PC-9 (cell line): ENCODE results near the gene RAB25. TPM values are rescaled to one million over a fixed set of nuclear protein-coding genes. Genes with fewer than 3 reads are reported as not detected.
A peak's percentile ranks its signal among the peaks of the same experiment; 100 is the strongest.

Experiments used
- BruUV-seq: library from RNA; stranded (reverse); fragments of 400-500 nt; replicated peaks from 2 replicates; lab custom pipeline; 2021; lab: Mats Ljungman, UMichigan
- CTCF ChIA-PET: fragments of 300-600 bp; sonication (Branson Sonifier 250); formaldehyde crosslinking; loops from one replicate; lab custom pipeline; 2022; ENCODE audit warnings: antibody characterized with exemption; lab: Charles Lee
- POLR2A ChIA-PET: fragments of 300-600 bp; sonication (Branson Sonifier 250); formaldehyde crosslinking; loops from one replicate; lab custom pipeline; 2022; ENCODE audit warnings: antibody characterized with exemption; ENCODE audit not compliant: unreplicated experiment; lab: Charles Lee
- DNase-seq, 2 experiments: peaks; one replicate each; pipeline versions ENCODE4 v3.0.0 to v3.0.0-alpha.2; 2015 to 2022; ENCODE audit warnings: mixed read lengths in 1 of 2
- H2AFZ ChIP-seq: fragments of 200-600 bp; sonication (generic); 2 replicates; pipeline ENCODE4 v1.8.1; 2017; ENCODE audit warnings: antibody characterized with exemption
- H3F3A ChIP-seq: fragments of 200-600 bp; sonication (generic); 2 replicates; pipeline ENCODE4 v1.8.1; 2017; ENCODE audit warnings: antibody characterized with exemption, mild to moderate bottlenecking, low read depth; ENCODE audit not compliant: insufficient read depth
- H3K27ac ChIP-seq: fragments of 200-600 bp; sonication (generic); 2 replicates; pipeline ENCODE4 v1.6.1; 2016; ENCODE audit warnings: mixed run types
- H3K27me3 ChIP-seq: fragments of 200-600 bp; sonication (generic); 2 replicates; pipeline ENCODE4 v1.6.1; 2016; ENCODE audit warnings: low read depth, mixed run types; ENCODE audit not compliant: insufficient read depth
- H3K36me3 ChIP-seq: fragments of 200-600 bp; sonication (generic); 2 replicates; pipeline ENCODE4 v1.6.1; 2016; ENCODE audit warnings: low read depth, mixed run types
- H3K4me1 ChIP-seq: fragments of 200-600 bp; sonication (generic); replicated peaks from 2 replicates; pipeline ENCODE4 v1.6.1; 2016; ENCODE audit warnings: mixed run types; ENCODE audit not compliant: insufficient read depth
- H3K4me2 ChIP-seq: fragments of 200-600 bp; sonication (generic); 2 replicates; pipeline ENCODE4 v1.6.1; 2017; ENCODE audit warnings: mixed run types
- H3K4me3 ChIP-seq: fragments of 200-600 bp; sonication (generic); 2 replicates; pipeline ENCODE4 v1.6.1; 2016; ENCODE audit warnings: mixed run types
- H3K79me2 ChIP-seq: fragments of 200-600 bp; sonication (generic); 2 replicates; pipeline ENCODE4 v1.6.1; 2017; ENCODE audit warnings: low read depth, mixed run types
- H3K9me2 ChIP-seq: fragments of 200-600 bp; sonication (generic); 2 replicates; pipeline ENCODE4 v1.8.1; 2017; ENCODE audit warnings: mild to moderate bottlenecking; ENCODE audit not compliant: insufficient read depth
- H3K9me3 ChIP-seq: fragments of 200-600 bp; sonication (generic); 2 replicates; pipeline ENCODE4 v1.8.1; 2016; ENCODE audit warnings: low read depth; ENCODE audit not compliant: insufficient read depth
- H4K20me1 ChIP-seq: fragments of 200-600 bp; sonication (generic); 2 replicates; pipeline ENCODE4 v1.8.1; 2017; ENCODE audit not compliant: insufficient read depth
- EZH2 ChIP-seq: fragments of 200-600 bp; sonication (generic); IDR thresholded peaks from 2 replicates; pipeline ENCODE4 v1.8.0; 2017; ENCODE audit warnings: antibody characterized with exemption, low read depth
- intact Hi-C: fragments of 100-400 bp; cut with micrococcal nuclease; formaldehyde crosslinking; loops from one replicate; pipeline ENCODE4 v1.10.0; 2022; ENCODE audit not compliant: unreplicated experiment
- total RNA-seq: library from RNA; stranded (reverse); gene quantifications from 2 replicates; pipeline ENCODE4 v1.2.3, GENCODE V29; 2021
- TF ChIP-seq, protein P1 (sequence below): fragments of 200-600 bp; sonication (generic); conservative IDR thresholded peaks from 2 replicates; pipeline ENCODE4 v1.6.1; 2017; ENCODE audit warnings: mixed run types, antibody characterized with exemption, mild to moderate bottlenecking, moderate library complexity

The RAB25 gene
- total RNA-seq, 1 experiment from 2014 or later, result 129 TPM

GRCh38 chr1:156051011-156051725 lies 9.8 kb upstream of the RAB25 start:
- Histone ChIP-seq H3K9me2 (no peaks in the 10 kb centered on the region), H4K20me1 (0 out of 2 replicates have a peak, but pooled peaks cover 6% of the 10 kb centered on the region), H3K27ac (no peak overlapping the region), H3K79me2 (peaks cover 38% of the 10 kb centered on the region), H3K36me3 (0 out of 2 replicates have a peak, but pooled peaks cover 9% of the 10 kb centered on the region), H3K4me2 (no peak overlapping the region), H3K27me3 (no peaks in the 10 kb centered on the region), H3F3A (peaks cover 6% of the 10 kb centered on the region), H3K4me1 (peaks cover 11% of the 10 kb centered on the region; the same call in 1 of the 2 replicates), H3K4me3 (no peak overlapping the region), H3K9me3 (no peaks in the 10 kb centered on the region), H2AFZ (no peak overlapping the region)
- POLR2A ChIA-PET, result no interaction called here
- intact Hi-C loops, result no loop called here
- TF ChIP-seq, protein P1, sequence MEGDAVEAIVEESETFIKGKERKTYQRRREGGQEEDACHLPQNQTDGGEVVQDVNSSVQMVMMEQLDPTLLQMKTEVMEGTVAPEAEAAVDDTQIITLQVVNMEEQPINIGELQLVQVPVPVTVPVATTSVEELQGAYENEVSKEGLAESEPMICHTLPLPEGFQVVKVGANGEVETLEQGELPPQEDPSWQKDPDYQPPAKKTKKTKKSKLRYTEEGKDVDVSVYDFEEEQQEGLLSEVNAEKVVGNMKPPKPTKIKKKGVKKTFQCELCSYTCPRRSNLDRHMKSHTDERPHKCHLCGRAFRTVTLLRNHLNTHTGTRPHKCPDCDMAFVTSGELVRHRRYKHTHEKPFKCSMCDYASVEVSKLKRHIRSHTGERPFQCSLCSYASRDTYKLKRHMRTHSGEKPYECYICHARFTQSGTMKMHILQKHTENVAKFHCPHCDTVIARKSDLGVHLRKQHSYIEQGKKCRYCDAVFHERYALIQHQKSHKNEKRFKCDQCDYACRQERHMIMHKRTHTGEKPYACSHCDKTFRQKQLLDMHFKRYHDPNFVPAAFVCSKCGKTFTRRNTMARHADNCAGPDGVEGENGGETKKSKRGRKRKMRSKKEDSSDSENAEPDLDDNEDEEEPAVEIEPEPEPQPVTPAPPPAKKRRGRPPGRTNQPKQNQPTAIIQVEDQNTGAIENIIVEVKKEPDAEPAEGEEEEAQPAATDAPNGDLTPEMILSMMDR, result no peak
- TF ChIP-seq EZH2, result no peak
- CTCF ChIA-PET, result interaction anchor here (0.6 kb wide), 1 partner anchor 42 kb away, joined by 15 read pairs; no protein-coding TSS in a partner anchor
- no TSS peak for BruUV-seq
- no peak for DNase-seq

GRCh38 chr1:156052862-156053767 lies 7.8 kb upstream of the RAB25 start:
- peak overlapping the region; percentile 84 for H3K4me3 ChIP-seq
- peaks cover 38% of the 10 kb centered on the region for H3K79me2 ChIP-seq
- peak; percentile 48 to 58 for DNase-seq
- H3K27ac ChIP-seq, result no peak overlapping the region
- 0 out of 2 replicates have a peak, but pooled peaks cover 9% of the 10 kb centered on the region for H3K36me3 ChIP-seq
- ChIA-PET POLR2A (no interaction called here), CTCF (interaction anchor here (1.0 kb wide), 1 partner anchor 121 kb away, joined by 16 read pairs; no protein-coding TSS in a partner anchor)
- H4K20me1 ChIP-seq, result 0 out of 2 replicates have a peak, but pooled peaks cover 6% of the 10 kb centered on the region
- no peak for TF ChIP-seq EZH2
- TF ChIP-seq, protein P1, result peak; percentile 30; the same call in 1 of the 2 replicates
- H2AFZ ChIP-seq, result peak overlapping the region; percentile 76
- peaks cover 11% of the 10 kb centered on the region; the same call in 1 of the 2 replicates for H3K4me1 ChIP-seq
- H3K27me3 ChIP-seq, result no peaks in the 10 kb centered on the region
- no peaks in the 10 kb centered on the region for H3K9me2 ChIP-seq
- intact Hi-C loops, result no loop called here
- H3F3A ChIP-seq, result peaks cover 6% of the 10 kb centered on the region
- H3K9me3 ChIP-seq, result no peaks in the 10 kb centered on the region
- BruUV-seq, result no TSS peak
- H3K4me2 ChIP-seq, result peak overlapping the region; percentile 54
